Astrocyte (in vitro differentiated cells and primary cell): ENCODE data around the gene PCMTD2. TPM values are rescaled to one million over a fixed set of nuclear protein-coding genes. Genes with fewer than 3 reads are reported as not detected.

ENCODE experiments used
- DNase-seq: peaks from one replicate; pipeline ENCODE4 v3.0.0-alpha.2; 2010; ENCODE audit warnings: low read depth
- FAIRE-seq: peaks from 2 replicates; lab custom pipeline; 2011; peaks lifted over from hg19 to GRCh38; lab: Jason Lieb, UNC
- H2AFZ ChIP-seq: 2 replicates; pipeline ENCODE4 v1.6.0; 2012; ENCODE audit warnings: low read depth, low read length, inconsistent platforms
- H3K27ac ChIP-seq: 2 replicates; pipeline ENCODE4 v1.5.1; 2011; ENCODE audit warnings: low read depth, low read length, inconsistent platforms
- H3K27me3 ChIP-seq: 2 replicates; pipeline ENCODE4 v1.6.0; 2011; ENCODE audit warnings: low read length, inconsistent platforms; ENCODE audit not compliant: insufficient read depth
- H3K36me3 ChIP-seq: 2 replicates; pipeline ENCODE4 v1.5.1; 2011; ENCODE audit warnings: low read length, inconsistent platforms; ENCODE audit not compliant: insufficient read depth
- H3K4me1 ChIP-seq: 2 replicates; pipeline ENCODE4 v1.5.1; 2011; ENCODE audit warnings: low read length, inconsistent platforms; ENCODE audit not compliant: insufficient read depth
- H3K4me2 ChIP-seq: 2 replicates; pipeline ENCODE4 v1.6.0; 2012; ENCODE audit warnings: low read length, inconsistent platforms
- H3K4me3 ChIP-seq: 2 replicates; pipeline ENCODE4 v1.5.1; 2011; ENCODE audit warnings: low read depth, mild to moderate bottlenecking, low read length, inconsistent platforms; ENCODE audit not compliant: insufficient read depth
- H3K79me2 ChIP-seq: 2 replicates; pipeline ENCODE4 v1.6.0; 2012; ENCODE audit warnings: mild to moderate bottlenecking, low read length, inconsistent platforms; ENCODE audit not compliant: insufficient read depth
- H3K9ac ChIP-seq: 2 replicates; pipeline ENCODE4 v1.6.0; 2012; ENCODE audit warnings: mild to moderate bottlenecking, low read length, inconsistent platforms
- H3K9me3 ChIP-seq: 2 replicates; pipeline ENCODE4 v1.5.1; 2012; ENCODE audit warnings: low read depth, mild to moderate bottlenecking, low read length, inconsistent platforms; ENCODE audit not compliant: insufficient read depth
- H4K20me1 ChIP-seq: 2 replicates; pipeline ENCODE4 v1.6.0; 2012; ENCODE audit warnings: low read length, inconsistent platforms; ENCODE audit not compliant: insufficient read depth
- H3K27ac Mint-ChIP-seq: one replicate; pipeline ENCODE4 v1.8.0; 2021; ENCODE audit warnings: mild to moderate bottlenecking, mixed read lengths; ENCODE audit not compliant: unreplicated experiment
- H3K27me3 Mint-ChIP-seq: one replicate; pipeline ENCODE4 v1.8.0; 2021; ENCODE audit warnings: low read depth, mixed read lengths; ENCODE audit not compliant: unreplicated experiment
- H3K36me3 Mint-ChIP-seq: one replicate; pipeline ENCODE4 v1.8.0; 2021; ENCODE audit warnings: low read depth, mixed read lengths; ENCODE audit not compliant: unreplicated experiment
- H3K4me1 Mint-ChIP-seq: one replicate; pipeline ENCODE4 v1.8.0; 2021; ENCODE audit warnings: low read depth, mixed read lengths; ENCODE audit not compliant: unreplicated experiment
- H3K4me3 Mint-ChIP-seq: one replicate; pipeline ENCODE4 v1.8.0; 2021; ENCODE audit warnings: mild to moderate bottlenecking, moderate library complexity, mixed read lengths; ENCODE audit not compliant: unreplicated experiment
- H3K9me3 Mint-ChIP-seq: one replicate; pipeline ENCODE4 v1.8.0; 2021; ENCODE audit warnings: mild to moderate bottlenecking, mixed read lengths; ENCODE audit not compliant: unreplicated experiment
- EZH2 ChIP-seq: IDR thresholded peaks from 2 replicates; pipeline ENCODE4 v1.6.1; 2012; ENCODE audit warnings: mild to moderate bottlenecking, low read length, inconsistent platforms; ENCODE audit not compliant: insufficient read depth
- total RNA-seq: library from RNA; stranded (reverse); gene quantifications from 2 replicates; pipeline ENCODE4 v1.2.1, GENCODE V29; 2021
- TF ChIP-seq, protein P1 (sequence below): IDR thresholded peaks from 2 replicates; pipeline ENCODE4 v1.5.1; 2011; ENCODE audit warnings: low read depth, mild to moderate bottlenecking, inconsistent platforms, low read length, moderate library complexity; ENCODE audit not compliant: insufficient read depth

The PCMTD2 gene
- total RNA-seq, 1 donor from 2014 or later = 40.0 TPM

DNA sequence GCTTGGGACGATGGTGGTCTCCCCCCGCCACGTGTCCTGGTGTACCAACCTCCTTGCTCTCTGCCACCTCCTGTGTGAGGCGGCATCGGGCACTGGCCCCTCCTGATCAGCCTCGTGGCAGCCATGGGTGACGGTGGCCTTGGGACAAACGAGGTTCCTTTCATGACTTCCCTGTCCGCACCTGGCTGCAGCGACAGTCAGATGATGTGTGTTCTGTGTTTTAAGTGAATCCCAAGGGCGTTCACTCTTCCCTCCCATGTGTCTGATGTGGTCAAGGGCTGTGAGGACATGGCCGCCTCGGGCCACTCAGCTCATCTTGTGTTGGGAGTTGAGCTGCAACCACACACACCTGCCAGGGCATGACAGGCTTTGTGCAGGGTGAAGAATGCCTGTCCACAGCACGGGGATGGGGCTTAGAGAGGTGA lies 30.4 kb upstream of the PCMTD2 start:
- Histone ChIP-seq H3K4me2 (peak overlapping the region; percentile 74), H3K36me3 (no peaks in the 10 kb centered on the region), H4K20me1 (no peaks in the 10 kb centered on the region), H3K27me3 (no peaks in the 10 kb centered on the region), H2AFZ (peak overlapping the region; percentile 58), H3K9ac (peak overlapping the region; percentile 53), H3K4me1 (peaks cover 32% of the 10 kb centered on the region), H3K9me3 (no peaks in the 10 kb centered on the region), H3K4me3 (no peak overlapping the region), H3K79me2 (no peaks in the 10 kb centered on the region), H3K27ac (peak overlapping the region; percentile 88)
- peak overlapping the region; percentile 34 for H3K4me3 Mint-ChIP-seq
- no peaks in the 10 kb centered on the region for H3K9me3 Mint-ChIP-seq
- peaks cover 8% of the 10 kb centered on the region for H3K27me3 Mint-ChIP-seq
- TF ChIP-seq, protein P1, sequence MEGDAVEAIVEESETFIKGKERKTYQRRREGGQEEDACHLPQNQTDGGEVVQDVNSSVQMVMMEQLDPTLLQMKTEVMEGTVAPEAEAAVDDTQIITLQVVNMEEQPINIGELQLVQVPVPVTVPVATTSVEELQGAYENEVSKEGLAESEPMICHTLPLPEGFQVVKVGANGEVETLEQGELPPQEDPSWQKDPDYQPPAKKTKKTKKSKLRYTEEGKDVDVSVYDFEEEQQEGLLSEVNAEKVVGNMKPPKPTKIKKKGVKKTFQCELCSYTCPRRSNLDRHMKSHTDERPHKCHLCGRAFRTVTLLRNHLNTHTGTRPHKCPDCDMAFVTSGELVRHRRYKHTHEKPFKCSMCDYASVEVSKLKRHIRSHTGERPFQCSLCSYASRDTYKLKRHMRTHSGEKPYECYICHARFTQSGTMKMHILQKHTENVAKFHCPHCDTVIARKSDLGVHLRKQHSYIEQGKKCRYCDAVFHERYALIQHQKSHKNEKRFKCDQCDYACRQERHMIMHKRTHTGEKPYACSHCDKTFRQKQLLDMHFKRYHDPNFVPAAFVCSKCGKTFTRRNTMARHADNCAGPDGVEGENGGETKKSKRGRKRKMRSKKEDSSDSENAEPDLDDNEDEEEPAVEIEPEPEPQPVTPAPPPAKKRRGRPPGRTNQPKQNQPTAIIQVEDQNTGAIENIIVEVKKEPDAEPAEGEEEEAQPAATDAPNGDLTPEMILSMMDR = no peak
- no peak for TF ChIP-seq EZH2
- no peaks in the 10 kb centered on the region for H3K36me3 Mint-ChIP-seq
- FAIRE-seq (no peak), DNase-seq (no peak)
- H3K4me1 Mint-ChIP-seq = peaks cover 39% of the 10 kb centered on the region
- H3K27ac Mint-ChIP-seq = peak overlapping the region; percentile 99

DNA sequence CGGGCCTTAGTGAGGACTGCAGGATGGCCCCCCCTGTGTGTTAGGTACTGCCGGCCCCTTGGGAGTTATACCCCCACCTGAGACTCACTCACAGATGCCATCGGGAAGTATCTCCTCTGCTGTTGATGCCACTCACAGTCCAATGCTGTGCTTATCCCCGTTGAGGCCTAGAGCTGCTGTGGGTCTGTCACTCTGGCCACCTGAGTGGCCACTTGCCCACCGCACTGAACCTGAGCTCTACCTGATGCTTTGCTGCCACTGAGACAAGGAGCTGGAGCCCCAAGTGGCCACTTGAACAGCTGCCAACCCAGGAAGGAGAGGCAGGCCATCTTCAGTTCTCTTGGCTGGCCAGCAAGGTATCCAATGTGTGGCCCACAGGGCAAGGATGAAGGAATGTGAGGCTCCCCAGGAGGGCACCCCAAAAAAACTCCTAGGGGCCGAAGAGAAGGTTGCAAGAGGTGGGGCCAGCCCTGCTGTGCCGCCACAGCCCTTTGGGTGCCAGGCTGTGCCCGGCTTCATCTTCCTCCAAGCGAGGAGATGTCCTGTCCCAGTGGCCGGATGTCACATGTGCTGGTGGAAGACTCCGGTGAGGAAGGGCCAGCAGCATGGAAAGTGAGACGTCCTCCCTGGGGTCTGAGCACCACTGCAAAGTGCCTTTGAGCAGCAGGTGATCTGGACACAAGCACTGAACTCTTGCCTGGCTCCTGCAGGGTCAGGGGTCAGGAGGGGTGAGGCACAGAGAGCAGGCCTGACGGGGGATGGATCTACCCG lies 29.5 kb upstream of the PCMTD2 start:
- peak overlapping the region; percentile 99 for H3K27ac Mint-ChIP-seq
- Histone ChIP-seq H3K36me3 (no peaks in the 10 kb centered on the region), H3K4me3 (no peak overlapping the region), H3K4me1 (peaks cover 32% of the 10 kb centered on the region), H4K20me1 (no peaks in the 10 kb centered on the region), H3K9ac (no peak overlapping the region), H2AFZ (no peak overlapping the region), H3K4me2 (no peak overlapping the region), H3K27me3 (no peaks in the 10 kb centered on the region), H3K79me2 (no peaks in the 10 kb centered on the region), H3K27ac (no peak overlapping the region), H3K9me3 (no peaks in the 10 kb centered on the region)
- H3K9me3 Mint-ChIP-seq = no peaks in the 10 kb centered on the region
- FAIRE-seq (no peak), DNase-seq (no peak)
- H3K4me1 Mint-ChIP-seq = peaks cover 39% of the 10 kb centered on the region
- H3K27me3 Mint-ChIP-seq = peaks cover 8% of the 10 kb centered on the region
- H3K36me3 Mint-ChIP-seq = no peaks in the 10 kb centered on the region
- TF ChIP-seq EZH2 = no peak
- TF ChIP-seq, protein P1 = no peak
- H3K4me3 Mint-ChIP-seq = no peak overlapping the region
